Mucosa of rectum (tissue), 2 donors: ENCODE results near the gene FUT7.
"Not testable (repeated sequence)": the region's sequence is repeated elsewhere in the genome, so short reads cannot be mapped to it uniquely, and the experiment has no call there.

Experiments used
- H3K27ac ChIP-seq, 2 donors: one replicate each; pipeline ENCODE4 v1.7.0; 2013; ENCODE audit warnings: inconsistent platforms in 2 of 2, low read depth in 2 of 2, low read length in 2 of 2
- H3K27me3 ChIP-seq, 2 donors: one replicate each; pipeline ENCODE4 v1.7.0; 2013; ENCODE audit warnings: low read length in 2 of 2; ENCODE audit not compliant: control insufficient read depth in 2 of 2, insufficient read depth in 2 of 2
- H3K36me3 ChIP-seq, 2 donors: one replicate each; pipeline ENCODE4 v1.7.0; 2013; ENCODE audit warnings: low read length in 2 of 2; ENCODE audit not compliant: control insufficient read depth in 2 of 2, insufficient read depth in 2 of 2
- H3K4me1 ChIP-seq, 2 donors: one replicate each; pipeline ENCODE4 v1.7.0; 2013; ENCODE audit warnings: low read length in 2 of 2, mild to moderate bottlenecking in 1 of 2; ENCODE audit not compliant: control insufficient read depth in 2 of 2, insufficient read depth in 2 of 2
- H3K4me3 ChIP-seq, 2 donors: one replicate each; pipeline ENCODE4 v1.7.0; 2013; ENCODE audit warnings: low read length in 2 of 2
- H3K9ac ChIP-seq, 2 donors: one replicate each; pipeline ENCODE4 v1.7.0; 2013; ENCODE audit warnings: low read length in 2 of 2, low read depth in 1 of 2, mild to moderate bottlenecking in 1 of 2
- H3K9me3 ChIP-seq, 2 donors: one replicate each; pipeline ENCODE4 v1.7.0; 2013; ENCODE audit warnings: low read length in 2 of 2; ENCODE audit not compliant: control insufficient read depth in 2 of 2
- donor health status: healthy.
- donor health status: Normal muscosa, but diverticular disease.

FUT7 gene

GRCh38 chr9:137066096-137066861 lies 34.4 kb upstream of the FUT7 start:
- no peak overlapping the region for H3K4me3 ChIP-seq
- peaks cover 0 to 3% of the 10 kb centered on the region in 2 donors for H3K27me3 ChIP-seq
- no peaks in the 10 kb centered on the region for H3K36me3 ChIP-seq
- H3K27ac ChIP-seq = no peak overlapping the region
- peaks cover 22 to 27% of the 10 kb centered on the region in 2 donors for H3K4me1 ChIP-seq
- no peak overlapping the region for H3K9ac ChIP-seq
- no peaks in the 10 kb centered on the region for H3K9me3 ChIP-seq

GRCh38 chr9:137065336-137065967 lies 33.6 kb upstream of the FUT7 start:
- Histone ChIP-seq H3K27ac (no peak overlapping the region), H3K4me3 (no peak overlapping the region), H3K9me3 (no peaks in the 10 kb centered on the region), H3K27me3 (peaks cover 0 to 3% of the 10 kb centered on the region in 2 donors), H3K36me3 (no peaks in the 10 kb centered on the region), H3K4me1 (peaks cover 16 to 20% of the 10 kb centered on the region in 2 donors), H3K9ac (no peak overlapping the region)

GRCh38 chr9:137064880-137065164 lies 32.9 kb upstream of the FUT7 start:
- Histone ChIP-seq H3K27ac (no peak overlapping the region), H3K9ac (no peak overlapping the region), H3K4me3 (no peak overlapping the region), H3K27me3 (peaks cover 0 to 3% of the 10 kb centered on the region in 2 donors), H3K4me1 (peaks cover 16 to 20% of the 10 kb centered on the region in 2 donors), H3K9me3 (no peaks in the 10 kb centered on the region), H3K36me3 (no peaks in the 10 kb centered on the region)

- Histone ChIP-seq H3K27me3 (peaks cover 0 to 3% of the 10 kb centered on the region in 2 donors), H3K4me3 (no peak overlapping the region), H3K27ac (no peak overlapping the region), H3K4me1 (peaks cover 12 to 15% of the 10 kb centered on the region in 2 donors), H3K9ac (no peak overlapping the region), H3K9me3 (no peaks in the 10 kb centered on the region), H3K36me3 (no peaks in the 10 kb centered on the region)
Observed at GRCh38 chr9:137064027-137064879, 32.4 kb upstream of the FUT7 start.

- no peaks in the 10 kb centered on the region for H3K9me3 ChIP-seq
- no peak overlapping the region for H3K9ac ChIP-seq
- H3K4me3 ChIP-seq = no peak overlapping the region
- H3K4me1 ChIP-seq = peaks cover 8 to 9% of the 10 kb centered on the region in 2 donors
- H3K27me3 ChIP-seq = no peaks in the 10 kb centered on the region
- no peak overlapping the region for H3K27ac ChIP-seq
- no peaks in the 10 kb centered on the region for H3K36me3 ChIP-seq
Observed at GRCh38 chr9:137063311-137064026, 31.6 kb upstream of the FUT7 start.

GRCh38 chr9:137062798-137063197 lies 30.9 kb upstream of the FUT7 start:
- not testable (repeated sequence) for H3K36me3 ChIP-seq, H3K27me3 ChIP-seq, H3K27ac ChIP-seq, H3K4me1 ChIP-seq, H3K9ac ChIP-seq, H3K4me3 ChIP-seq, H3K9me3 ChIP-seq

GRCh38 chr9:137062384-137062783 lies 30.5 kb upstream of the FUT7 start:
- no peak overlapping the region for H3K27ac ChIP-seq

GRCh38 chr9:137058521-137059234 lies 26.8 kb upstream of the FUT7 start:
- no peaks in the 10 kb centered on the region for H3K27me3 ChIP-seq
- H3K9me3 ChIP-seq = no peaks in the 10 kb centered on the region
- no peak overlapping the region for H3K4me3 ChIP-seq
- H3K9ac ChIP-seq = no peak overlapping the region
- no peak overlapping the region for H3K27ac ChIP-seq
- peaks cover 35 to 40% of the 10 kb centered on the region in 2 donors for H3K4me1 ChIP-seq
- no peaks in the 10 kb centered on the region for H3K36me3 ChIP-seq

More at GRCh38 chr9:137062384-137062783, 30.5 kb upstream of the FUT7 start:
- Histone ChIP-seq H3K4me3 (no peak overlapping the region), H3K36me3 (no peaks in the 10 kb centered on the region), H3K27me3 (no peaks in the 10 kb centered on the region), H3K9ac (no peak overlapping the region), H3K9me3 (no peaks in the 10 kb centered on the region), H3K4me1 (peaks cover 12% of the 10 kb centered on the region in 2 donors)

GRCh38 chr9:137057545-137057944 lies 25.7 kb upstream of the FUT7 start:
- H3K4me3 ChIP-seq = no peak overlapping the region
- H3K27ac ChIP-seq = no peak overlapping the region
- no peaks in the 10 kb centered on the region for H3K36me3 ChIP-seq
- peaks cover 0 to 7% of the 10 kb centered on the region in 2 donors for H3K27me3 ChIP-seq
- H3K9me3 ChIP-seq = no peaks in the 10 kb centered on the region
- no peak overlapping the region for H3K9ac ChIP-seq
- H3K4me1 ChIP-seq = peaks cover 42 to 43% of the 10 kb centered on the region in 2 donors
